MV-4-11 (cell line): ENCODE results near the gene METTL25.

Experiments
- DNase-seq: peaks from one replicate; lab custom pipeline; 2025; lab: John Stamatoyannopoulos, UW

Gene METTL25

GRCh38 chr12:82527165-82527780, 168.9 kb downstream of the METTL25 start:
- peak; percentile 21 for DNase-seq
